Measurements from ENCODE around the gene G3BP1. TPM values are rescaled to one million over a fixed set of nuclear protein-coding genes. Genes with fewer than 3 reads are reported as not detected.

The G3BP1 gene
- total and polyA plus RNA-seq, 9 of the 15 experiments (the other 6 are each of a cell fraction or from before 2014, with no cell fraction given) = 54.7 to 264 (median 105) TPM

DNA sequence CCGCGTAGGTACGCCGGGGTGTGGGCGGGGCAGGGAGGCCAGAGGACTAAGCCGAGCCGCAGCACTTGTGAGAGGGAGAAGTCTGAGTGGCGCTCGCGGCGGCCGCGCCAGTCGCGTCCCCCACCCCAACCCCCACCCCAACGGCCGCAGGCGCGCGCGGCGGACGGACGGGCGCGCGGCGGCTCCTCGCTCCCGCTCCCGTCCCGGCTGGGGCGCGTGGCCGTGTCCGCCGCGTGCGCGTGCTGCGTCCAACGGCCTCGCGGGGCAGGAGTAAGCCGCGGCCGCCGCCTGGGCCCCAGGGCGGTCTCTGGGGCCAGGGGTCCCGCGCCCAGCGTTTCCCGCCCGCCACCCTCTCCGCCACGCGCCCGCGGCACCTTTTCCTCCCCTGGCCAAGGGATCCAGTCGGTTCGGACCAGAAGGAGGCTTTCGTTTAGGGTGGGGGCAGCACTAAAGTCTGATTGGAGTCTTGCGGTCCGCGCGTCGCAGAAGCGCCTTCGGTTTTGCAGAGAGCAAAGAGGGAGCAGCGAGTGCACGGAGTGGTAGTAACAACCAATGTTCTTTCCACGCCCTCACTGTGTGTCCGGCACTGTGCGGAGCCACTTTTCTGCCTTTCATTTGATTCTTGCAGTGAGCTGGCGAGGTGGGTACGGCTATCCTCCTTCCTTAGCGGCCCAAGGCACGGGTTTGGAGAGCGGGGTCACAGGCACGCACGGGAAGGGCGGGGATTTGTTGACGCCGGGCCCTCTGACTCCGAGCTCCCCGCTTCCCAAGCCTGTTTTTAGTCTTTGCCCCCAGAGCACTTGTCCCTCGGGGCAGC, 483 bp downstream of the G3BP1 start (continued):
- TF ChIP-seq, protein P1, sequence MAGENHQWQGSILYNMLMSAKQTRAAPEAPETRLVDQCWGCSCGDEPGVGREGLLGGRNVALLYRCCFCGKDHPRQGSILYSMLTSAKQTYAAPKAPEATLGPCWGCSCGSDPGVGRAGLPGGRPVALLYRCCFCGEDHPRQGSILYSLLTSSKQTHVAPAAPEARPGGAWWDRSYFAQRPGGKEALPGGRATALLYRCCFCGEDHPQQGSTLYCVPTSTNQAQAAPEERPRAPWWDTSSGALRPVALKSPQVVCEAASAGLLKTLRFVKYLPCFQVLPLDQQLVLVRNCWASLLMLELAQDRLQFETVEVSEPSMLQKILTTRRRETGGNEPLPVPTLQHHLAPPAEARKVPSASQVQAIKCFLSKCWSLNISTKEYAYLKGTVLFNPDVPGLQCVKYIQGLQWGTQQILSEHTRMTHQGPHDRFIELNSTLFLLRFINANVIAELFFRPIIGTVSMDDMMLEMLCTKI (IDR thresholded peaks at IDR 0.05; ENCODE audit: partially characterized antibody) = no peak
- TF ChIP-seq STAT5A (IDR thresholded peaks at IDR 0.05; ENCODE audit: borderline replicate concordance, low read length) (0 out of 2 replicates have a peak, but pooled peaks have one; percentile 8), PRPF4 (IDR thresholded peaks at IDR 0.05; ENCODE audit: insufficient read depth, low read depth, low read length, poor library complexity, severe bottlenecking) (peak; percentile 58), ZNF232 (CRISPR knock-in tag; IDR thresholded peaks at IDR 0.05) (no peak), ZNF644 (tag; IDR thresholded peaks at IDR 0.05; ENCODE audit: low read depth) (no peak), SAFB2 (IDR thresholded peaks at IDR 0.05; ENCODE audit: borderline replicate concordance, low read depth, low read length, severe bottlenecking) (no peak), CEBPB (tag; IDR thresholded peaks at IDR 0.05) (no peak), BHLHE40 (IDR thresholded peaks at IDR 0.05; ENCODE audit: low read length) (peak; percentile 51; the same call in 1 of the 2 replicates), XRCC5 (IDR thresholded peaks at IDR 0.05; ENCODE audit: low read depth, low read length) (0 out of 2 replicates have a peak, but pooled peaks have one; percentile 4), NFATC3 (IDR thresholded peaks at IDR 0.05) (no peak), PHF8 (IDR thresholded peaks at IDR 0.05; ENCODE audit: borderline replicate concordance, low read length) (peak; percentile 76), ZNF24 (IDR thresholded peaks at IDR 0.05) (no peak), ZFPM2 (CRISPR knock-in tag; IDR thresholded peaks at IDR 0.05) (no peak), ZKSCAN3 (CRISPR knock-in tag; IDR thresholded peaks at IDR 0.05) (no peak), ZNF311 (CRISPR knock-in tag; IDR thresholded peaks at IDR 0.05) (no peak), IRF2 (CRISPR knock-in tag; IDR thresholded peaks at IDR 0.05) (no peak)
- TF ChIP-seq, protein P2, sequence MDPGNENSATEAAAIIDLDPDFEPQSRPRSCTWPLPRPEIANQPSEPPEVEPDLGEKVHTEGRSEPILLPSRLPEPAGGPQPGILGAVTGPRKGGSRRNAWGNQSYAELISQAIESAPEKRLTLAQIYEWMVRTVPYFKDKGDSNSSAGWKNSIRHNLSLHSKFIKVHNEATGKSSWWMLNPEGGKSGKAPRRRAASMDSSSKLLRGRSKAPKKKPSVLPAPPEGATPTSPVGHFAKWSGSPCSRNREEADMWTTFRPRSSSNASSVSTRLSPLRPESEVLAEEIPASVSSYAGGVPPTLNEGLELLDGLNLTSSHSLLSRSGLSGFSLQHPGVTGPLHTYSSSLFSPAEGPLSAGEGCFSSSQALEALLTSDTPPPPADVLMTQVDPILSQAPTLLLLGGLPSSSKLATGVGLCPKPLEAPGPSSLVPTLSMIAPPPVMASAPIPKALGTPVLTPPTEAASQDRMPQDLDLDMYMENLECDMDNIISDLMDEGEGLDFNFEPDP (CRISPR knock-in tag; IDR thresholded peaks at IDR 0.05) = no peak
- TF ChIP-seq, protein P3, sequence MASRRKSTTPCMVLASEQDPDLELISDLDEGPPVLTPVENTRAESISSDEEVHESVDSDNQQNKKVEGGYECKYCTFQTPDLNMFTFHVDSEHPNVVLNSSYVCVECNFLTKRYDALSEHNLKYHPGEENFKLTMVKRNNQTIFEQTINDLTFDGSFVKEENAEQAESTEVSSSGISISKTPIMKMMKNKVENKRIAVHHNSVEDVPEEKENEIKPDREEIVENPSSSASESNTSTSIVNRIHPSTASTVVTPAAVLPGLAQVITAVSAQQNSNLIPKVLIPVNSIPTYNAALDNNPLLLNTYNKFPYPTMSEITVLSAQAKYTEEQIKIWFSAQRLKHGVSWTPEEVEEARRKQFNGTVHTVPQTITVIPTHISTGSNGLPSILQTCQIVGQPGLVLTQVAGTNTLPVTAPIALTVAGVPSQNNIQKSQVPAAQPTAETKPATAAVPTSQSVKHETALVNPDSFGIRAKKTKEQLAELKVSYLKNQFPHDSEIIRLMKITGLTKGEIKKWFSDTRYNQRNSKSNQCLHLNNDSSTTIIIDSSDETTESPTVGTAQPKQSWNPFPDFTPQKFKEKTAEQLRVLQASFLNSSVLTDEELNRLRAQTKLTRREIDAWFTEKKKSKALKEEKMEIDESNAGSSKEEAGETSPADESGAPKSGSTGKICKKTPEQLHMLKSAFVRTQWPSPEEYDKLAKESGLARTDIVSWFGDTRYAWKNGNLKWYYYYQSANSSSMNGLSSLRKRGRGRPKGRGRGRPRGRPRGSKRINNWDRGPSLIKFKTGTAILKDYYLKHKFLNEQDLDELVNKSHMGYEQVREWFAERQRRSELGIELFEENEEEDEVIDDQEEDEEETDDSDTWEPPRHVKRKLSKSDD (conservative IDR thresholded peaks at IDR 0.05; ENCODE audit: low read length) = no peak
- TF ChIP-seq, protein P4, sequence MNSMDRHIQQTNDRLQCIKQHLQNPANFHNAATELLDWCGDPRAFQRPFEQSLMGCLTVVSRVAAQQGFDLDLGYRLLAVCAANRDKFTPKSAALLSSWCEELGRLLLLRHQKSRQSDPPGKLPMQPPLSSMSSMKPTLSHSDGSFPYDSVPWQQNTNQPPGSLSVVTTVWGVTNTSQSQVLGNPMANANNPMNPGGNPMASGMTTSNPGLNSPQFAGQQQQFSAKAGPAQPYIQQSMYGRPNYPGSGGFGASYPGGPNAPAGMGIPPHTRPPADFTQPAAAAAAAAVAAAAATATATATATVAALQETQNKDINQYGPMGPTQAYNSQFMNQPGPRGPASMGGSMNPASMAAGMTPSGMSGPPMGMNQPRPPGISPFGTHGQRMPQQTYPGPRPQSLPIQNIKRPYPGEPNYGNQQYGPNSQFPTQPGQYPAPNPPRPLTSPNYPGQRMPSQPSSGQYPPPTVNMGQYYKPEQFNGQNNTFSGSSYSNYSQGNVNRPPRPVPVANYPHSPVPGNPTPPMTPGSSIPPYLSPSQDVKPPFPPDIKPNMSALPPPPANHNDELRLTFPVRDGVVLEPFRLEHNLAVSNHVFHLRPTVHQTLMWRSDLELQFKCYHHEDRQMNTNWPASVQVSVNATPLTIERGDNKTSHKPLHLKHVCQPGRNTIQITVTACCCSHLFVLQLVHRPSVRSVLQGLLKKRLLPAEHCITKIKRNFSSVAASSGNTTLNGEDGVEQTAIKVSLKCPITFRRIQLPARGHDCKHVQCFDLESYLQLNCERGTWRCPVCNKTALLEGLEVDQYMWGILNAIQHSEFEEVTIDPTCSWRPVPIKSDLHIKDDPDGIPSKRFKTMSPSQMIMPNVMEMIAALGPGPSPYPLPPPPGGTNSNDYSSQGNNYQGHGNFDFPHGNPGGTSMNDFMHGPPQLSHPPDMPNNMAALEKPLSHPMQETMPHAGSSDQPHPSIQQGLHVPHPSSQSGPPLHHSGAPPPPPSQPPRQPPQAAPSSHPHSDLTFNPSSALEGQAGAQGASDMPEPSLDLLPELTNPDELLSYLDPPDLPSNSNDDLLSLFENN (IDR thresholded peaks at IDR 0.05; ENCODE audit: low read depth in 2 of 2, low read length in 2 of 2) = no peak

All from K562 (cell line).